Prostate gland (tissue), 2 donors: ENCODE measurements around the gene S100A5.

Experiments
- CTCF ChIP-seq, 4 experiments: fragments of 200-600 bp in 2 of 4; fragments of 450-650 bp in 2 of 4; sonication (generic) in 2 of 4; IDR thresholded peaks; 1 replicate in 3 of 4; 2 replicates in 1 of 4; pipeline ENCODE4 v1.5.1; 2016 to 2019; ENCODE audit warnings: antibody characterized with exemption in 4 of 4, mild to moderate bottlenecking in 2 of 4, moderate library complexity in 2 of 4
- POLR2A ChIP-seq: fragments of 450-650 bp; IDR thresholded peaks from one replicate; pipeline ENCODE4 v1.6.1; 2016; ENCODE audit warnings: antibody characterized with exemption, mild to moderate bottlenecking
- POLR2AphosphoS5 ChIP-seq: sonication (generic); formaldehyde crosslinking; IDR thresholded peaks from one replicate; pipeline ENCODE4 v1.6.1; 2017; ENCODE audit warnings: antibody characterized with exemption

- TF ChIP-seq POLR2A (no peak), CTCF (IDR thresholded peaks at IDR 0.05) (no peak), POLR2AphosphoS5 (peak; percentile 87)
Measured at GRCh38 chr1:153490272-153491051, 50.3 kb downstream of the S100A5 start.
